ENCODE data around the gene GALNT8. TPM values are rescaled to one million over a fixed set of nuclear protein-coding genes. Genes with fewer than 3 reads are reported as not detected.

Gene GALNT8
- total and polyA plus RNA-seq, 2 of the 8 experiments (the other 6 are each of a cell fraction or from before 2014, with no cell fraction given): 4.7 to 8.3 TPM

DNA sequence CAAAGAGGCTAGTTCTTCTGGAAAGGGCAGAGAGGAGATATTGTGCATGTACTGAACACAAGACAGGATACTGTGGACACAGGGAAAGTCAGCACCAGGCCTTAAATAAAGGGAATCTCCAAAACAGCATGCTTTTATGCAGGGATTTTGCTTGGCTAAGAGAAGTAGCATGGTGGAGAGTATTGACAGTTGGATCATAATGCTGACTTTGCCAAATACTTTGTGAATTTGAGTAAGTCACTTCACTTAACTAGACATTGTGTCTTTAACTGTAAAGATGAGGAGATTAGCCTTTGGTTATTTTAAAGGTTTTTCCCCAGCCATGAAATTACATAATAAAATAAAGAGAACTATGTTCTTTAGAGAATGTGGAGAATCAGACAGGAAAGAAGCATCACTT, 24.5 kb downstream of the GALNT8 start (continued):
- TF ChIP-seq, protein P1, sequence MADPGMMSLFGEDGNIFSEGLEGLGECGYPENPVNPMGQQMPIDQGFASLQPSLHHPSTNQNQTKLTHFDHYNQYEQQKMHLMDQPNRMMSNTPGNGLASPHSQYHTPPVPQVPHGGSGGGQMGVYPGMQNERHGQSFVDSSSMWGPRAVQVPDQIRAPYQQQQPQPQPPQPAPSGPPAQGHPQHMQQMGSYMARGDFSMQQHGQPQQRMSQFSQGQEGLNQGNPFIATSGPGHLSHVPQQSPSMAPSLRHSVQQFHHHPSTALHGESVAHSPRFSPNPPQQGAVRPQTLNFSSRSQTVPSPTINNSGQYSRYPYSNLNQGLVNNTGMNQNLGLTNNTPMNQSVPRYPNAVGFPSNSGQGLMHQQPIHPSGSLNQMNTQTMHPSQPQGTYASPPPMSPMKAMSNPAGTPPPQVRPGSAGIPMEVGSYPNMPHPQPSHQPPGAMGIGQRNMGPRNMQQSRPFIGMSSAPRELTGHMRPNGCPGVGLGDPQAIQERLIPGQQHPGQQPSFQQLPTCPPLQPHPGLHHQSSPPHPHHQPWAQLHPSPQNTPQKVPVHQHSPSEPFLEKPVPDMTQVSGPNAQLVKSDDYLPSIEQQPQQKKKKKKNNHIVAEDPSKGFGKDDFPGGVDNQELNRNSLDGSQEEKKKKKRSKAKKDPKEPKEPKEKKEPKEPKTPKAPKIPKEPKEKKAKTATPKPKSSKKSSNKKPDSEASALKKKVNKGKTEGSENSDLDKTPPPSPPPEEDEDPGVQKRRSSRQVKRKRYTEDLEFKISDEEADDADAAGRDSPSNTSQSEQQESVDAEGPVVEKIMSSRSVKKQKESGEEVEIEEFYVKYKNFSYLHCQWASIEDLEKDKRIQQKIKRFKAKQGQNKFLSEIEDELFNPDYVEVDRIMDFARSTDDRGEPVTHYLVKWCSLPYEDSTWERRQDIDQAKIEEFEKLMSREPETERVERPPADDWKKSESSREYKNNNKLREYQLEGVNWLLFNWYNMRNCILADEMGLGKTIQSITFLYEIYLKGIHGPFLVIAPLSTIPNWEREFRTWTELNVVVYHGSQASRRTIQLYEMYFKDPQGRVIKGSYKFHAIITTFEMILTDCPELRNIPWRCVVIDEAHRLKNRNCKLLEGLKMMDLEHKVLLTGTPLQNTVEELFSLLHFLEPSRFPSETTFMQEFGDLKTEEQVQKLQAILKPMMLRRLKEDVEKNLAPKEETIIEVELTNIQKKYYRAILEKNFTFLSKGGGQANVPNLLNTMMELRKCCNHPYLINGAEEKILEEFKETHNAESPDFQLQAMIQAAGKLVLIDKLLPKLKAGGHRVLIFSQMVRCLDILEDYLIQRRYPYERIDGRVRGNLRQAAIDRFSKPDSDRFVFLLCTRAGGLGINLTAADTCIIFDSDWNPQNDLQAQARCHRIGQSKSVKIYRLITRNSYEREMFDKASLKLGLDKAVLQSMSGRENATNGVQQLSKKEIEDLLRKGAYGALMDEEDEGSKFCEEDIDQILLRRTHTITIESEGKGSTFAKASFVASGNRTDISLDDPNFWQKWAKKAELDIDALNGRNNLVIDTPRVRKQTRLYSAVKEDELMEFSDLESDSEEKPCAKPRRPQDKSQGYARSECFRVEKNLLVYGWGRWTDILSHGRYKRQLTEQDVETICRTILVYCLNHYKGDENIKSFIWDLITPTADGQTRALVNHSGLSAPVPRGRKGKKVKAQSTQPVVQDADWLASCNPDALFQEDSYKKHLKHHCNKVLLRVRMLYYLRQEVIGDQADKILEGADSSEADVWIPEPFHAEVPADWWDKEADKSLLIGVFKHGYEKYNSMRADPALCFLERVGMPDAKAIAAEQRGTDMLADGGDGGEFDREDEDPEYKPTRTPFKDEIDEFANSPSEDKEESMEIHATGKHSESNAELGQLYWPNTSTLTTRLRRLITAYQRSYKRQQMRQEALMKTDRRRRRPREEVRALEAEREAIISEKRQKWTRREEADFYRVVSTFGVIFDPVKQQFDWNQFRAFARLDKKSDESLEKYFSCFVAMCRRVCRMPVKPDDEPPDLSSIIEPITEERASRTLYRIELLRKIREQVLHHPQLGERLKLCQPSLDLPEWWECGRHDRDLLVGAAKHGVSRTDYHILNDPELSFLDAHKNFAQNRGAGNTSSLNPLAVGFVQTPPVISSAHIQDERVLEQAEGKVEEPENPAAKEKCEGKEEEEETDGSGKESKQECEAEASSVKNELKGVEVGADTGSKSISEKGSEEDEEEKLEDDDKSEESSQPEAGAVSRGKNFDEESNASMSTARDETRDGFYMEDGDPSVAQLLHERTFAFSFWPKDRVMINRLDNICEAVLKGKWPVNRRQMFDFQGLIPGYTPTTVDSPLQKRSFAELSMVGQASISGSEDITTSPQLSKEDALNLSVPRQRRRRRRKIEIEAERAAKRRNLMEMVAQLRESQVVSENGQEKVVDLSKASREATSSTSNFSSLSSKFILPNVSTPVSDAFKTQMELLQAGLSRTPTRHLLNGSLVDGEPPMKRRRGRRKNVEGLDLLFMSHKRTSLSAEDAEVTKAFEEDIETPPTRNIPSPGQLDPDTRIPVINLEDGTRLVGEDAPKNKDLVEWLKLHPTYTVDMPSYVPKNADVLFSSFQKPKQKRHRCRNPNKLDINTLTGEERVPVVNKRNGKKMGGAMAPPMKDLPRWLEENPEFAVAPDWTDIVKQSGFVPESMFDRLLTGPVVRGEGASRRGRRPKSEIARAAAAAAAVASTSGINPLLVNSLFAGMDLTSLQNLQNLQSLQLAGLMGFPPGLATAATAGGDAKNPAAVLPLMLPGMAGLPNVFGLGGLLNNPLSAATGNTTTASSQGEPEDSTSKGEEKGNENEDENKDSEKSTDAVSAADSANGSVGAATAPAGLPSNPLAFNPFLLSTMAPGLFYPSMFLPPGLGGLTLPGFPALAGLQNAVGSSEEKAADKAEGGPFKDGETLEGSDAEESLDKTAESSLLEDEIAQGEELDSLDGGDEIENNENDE (IDR thresholded peaks at IDR 0.05; ENCODE audit: insufficient replicate concordance, low read length): no peak
- TF ChIP-seq, protein P2, sequence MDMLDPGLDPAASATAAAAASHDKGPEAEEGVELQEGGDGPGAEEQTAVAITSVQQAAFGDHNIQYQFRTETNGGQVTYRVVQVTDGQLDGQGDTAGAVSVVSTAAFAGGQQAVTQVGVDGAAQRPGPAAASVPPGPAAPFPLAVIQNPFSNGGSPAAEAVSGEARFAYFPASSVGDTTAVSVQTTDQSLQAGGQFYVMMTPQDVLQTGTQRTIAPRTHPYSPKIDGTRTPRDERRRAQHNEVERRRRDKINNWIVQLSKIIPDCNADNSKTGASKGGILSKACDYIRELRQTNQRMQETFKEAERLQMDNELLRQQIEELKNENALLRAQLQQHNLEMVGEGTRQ (IDR thresholded peaks at IDR 0.05; ENCODE audit: low read length): no peak
- TF ChIP-seq RNF2 (IDR thresholded peaks at IDR 0.05; ENCODE audit: borderline replicate concordance, low read depth, low read length, missing control alignments, poor library complexity, severe bottlenecking) (no peak), CTBP2 (IDR thresholded peaks at IDR 0.05; ENCODE audit: borderline replicate concordance, insufficient read depth, insufficient read length, low read length) (no peak)
- TF ChIP-seq, protein P3, sequence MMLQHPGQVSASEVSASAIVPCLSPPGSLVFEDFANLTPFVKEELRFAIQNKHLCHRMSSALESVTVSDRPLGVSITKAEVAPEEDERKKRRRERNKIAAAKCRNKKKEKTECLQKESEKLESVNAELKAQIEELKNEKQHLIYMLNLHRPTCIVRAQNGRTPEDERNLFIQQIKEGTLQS (IDR thresholded peaks at IDR 0.05; ENCODE audit: insufficient read depth, low read depth, low read length): no peak
- TF ChIP-seq, protein P4, sequence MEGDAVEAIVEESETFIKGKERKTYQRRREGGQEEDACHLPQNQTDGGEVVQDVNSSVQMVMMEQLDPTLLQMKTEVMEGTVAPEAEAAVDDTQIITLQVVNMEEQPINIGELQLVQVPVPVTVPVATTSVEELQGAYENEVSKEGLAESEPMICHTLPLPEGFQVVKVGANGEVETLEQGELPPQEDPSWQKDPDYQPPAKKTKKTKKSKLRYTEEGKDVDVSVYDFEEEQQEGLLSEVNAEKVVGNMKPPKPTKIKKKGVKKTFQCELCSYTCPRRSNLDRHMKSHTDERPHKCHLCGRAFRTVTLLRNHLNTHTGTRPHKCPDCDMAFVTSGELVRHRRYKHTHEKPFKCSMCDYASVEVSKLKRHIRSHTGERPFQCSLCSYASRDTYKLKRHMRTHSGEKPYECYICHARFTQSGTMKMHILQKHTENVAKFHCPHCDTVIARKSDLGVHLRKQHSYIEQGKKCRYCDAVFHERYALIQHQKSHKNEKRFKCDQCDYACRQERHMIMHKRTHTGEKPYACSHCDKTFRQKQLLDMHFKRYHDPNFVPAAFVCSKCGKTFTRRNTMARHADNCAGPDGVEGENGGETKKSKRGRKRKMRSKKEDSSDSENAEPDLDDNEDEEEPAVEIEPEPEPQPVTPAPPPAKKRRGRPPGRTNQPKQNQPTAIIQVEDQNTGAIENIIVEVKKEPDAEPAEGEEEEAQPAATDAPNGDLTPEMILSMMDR (IDR thresholded peaks at IDR 0.05; ENCODE audit: control extremely low read depth in 1 of 3, insufficient read depth in 1 of 3, low read depth in 1 of 3, low read length in 3 of 3): no peak

Data from H1 (cell line).